Endothelial cell of hepatic sinusoid (primary cell): ENCODE results near the gene MAOB.

Experiments
- in situ Hi-C: cut with HindIII; loops from 2 replicates; pipeline ENCODE4 v1.10.0; 2017; ENCODE audit warnings: low sequenced_read_pairs

The MAOB gene

GRCh38 chrX:43718081-43718480 lies 164.2 kb downstream of the MAOB start:
- in situ Hi-C loops = no loop called here

DNA sequence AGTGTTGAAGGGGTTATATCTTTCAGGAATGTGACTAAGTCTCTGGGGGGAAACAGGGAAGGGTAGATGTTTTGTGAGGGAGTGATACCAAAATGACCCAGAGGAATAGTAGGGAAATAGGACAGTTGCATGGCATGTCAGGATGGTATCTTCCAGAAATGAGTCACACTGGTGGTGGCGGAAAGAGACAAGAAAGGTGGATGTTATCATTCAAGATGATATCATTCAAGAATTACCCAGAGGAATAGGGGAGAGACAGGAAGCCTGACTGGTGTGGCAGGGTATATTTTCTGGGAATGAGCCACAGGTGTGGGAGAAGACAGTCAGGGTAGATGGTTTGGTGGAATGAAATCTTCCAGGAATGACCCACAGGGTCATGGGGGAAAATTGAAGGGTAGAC lies 165.1 kb downstream of the MAOB start:
- in situ Hi-C loops = no loop called here

- in situ Hi-C loops = no loop called here
These were observed 165.6 kb downstream of the MAOB start for GRCh38 chrX:43716696-43717095.
